ENCODE measurements around the gene PTGR2. TPM values are rescaled to one million over a fixed set of nuclear protein-coding genes. Genes with fewer than 3 reads are reported as not detected.

Gene PTGR2
- total and polyA plus RNA-seq, 8 donors, result 9.9 to 17.2 (median 11.2) TPM

DNA sequence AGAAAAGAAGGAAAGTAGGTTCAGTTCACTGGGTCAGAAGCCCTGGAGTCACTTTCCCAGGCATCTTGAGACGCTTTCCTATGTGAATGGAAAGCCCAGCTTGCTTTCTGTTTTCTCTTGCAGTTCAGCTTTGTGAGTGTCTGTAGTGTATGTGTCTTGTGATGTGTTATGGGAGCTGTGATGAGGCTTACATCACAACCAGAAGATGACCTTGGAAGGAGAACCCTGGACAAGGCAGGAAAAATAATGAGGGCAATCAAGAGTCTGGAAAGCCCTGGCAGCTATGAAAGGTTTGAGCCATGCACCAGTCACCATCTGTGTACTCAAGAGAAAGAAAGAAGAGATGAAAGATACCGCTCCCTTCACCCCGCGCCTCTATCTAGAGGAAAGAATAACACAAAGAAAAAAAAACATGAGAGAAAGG, 35.2 kb upstream of the PTGR2 start:
- peak; percentile 18 for ATAC-seq
- TF ChIP-seq, protein P1, sequence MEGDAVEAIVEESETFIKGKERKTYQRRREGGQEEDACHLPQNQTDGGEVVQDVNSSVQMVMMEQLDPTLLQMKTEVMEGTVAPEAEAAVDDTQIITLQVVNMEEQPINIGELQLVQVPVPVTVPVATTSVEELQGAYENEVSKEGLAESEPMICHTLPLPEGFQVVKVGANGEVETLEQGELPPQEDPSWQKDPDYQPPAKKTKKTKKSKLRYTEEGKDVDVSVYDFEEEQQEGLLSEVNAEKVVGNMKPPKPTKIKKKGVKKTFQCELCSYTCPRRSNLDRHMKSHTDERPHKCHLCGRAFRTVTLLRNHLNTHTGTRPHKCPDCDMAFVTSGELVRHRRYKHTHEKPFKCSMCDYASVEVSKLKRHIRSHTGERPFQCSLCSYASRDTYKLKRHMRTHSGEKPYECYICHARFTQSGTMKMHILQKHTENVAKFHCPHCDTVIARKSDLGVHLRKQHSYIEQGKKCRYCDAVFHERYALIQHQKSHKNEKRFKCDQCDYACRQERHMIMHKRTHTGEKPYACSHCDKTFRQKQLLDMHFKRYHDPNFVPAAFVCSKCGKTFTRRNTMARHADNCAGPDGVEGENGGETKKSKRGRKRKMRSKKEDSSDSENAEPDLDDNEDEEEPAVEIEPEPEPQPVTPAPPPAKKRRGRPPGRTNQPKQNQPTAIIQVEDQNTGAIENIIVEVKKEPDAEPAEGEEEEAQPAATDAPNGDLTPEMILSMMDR (IDR thresholded peaks at IDR 0.05), result no peak
- Histone ChIP-seq H3K4me1 (no peaks in the 10 kb centered on the region), H3K9me3 (no peaks in the 10 kb centered on the region), H3K27me3 (no peaks in the 10 kb centered on the region), H3K36me3 (no peaks in the 10 kb centered on the region), H3K4me3 (no peak overlapping the region), H3K27ac (no peak overlapping the region)
- no peak for DNase-seq
- intact Hi-C loops (cut with DNase I), result no loop called here

DNA sequence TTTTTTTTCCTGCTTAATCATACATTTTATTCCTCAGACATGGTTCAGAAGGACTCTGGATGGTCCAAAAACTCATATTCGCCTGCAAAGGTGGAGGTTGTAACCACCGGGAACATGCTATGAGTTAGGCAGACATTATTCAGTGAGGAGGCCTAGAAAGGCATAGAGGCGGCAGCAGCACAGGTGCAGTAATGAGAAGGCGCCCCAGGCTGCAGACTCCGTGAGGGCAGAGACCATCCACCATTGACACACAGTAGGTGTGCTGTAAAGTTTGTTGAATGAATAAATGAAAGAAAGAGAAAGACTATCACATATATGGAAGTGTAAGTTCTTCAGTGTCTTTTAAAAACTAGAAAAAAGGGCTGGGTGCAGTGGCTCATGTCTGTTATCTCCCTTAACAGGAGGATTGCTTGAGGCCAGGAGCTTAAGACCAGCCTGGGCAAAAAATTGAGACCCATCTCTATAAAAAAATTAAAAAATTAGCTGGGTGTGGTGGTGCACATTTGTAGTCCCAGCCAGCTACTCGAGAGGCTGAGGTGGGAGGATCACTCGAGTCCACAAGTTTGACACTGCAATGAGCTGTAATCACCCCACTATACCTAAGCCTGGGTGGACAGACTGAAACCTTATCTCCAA, 34.5 kb upstream of the PTGR2 start:
- TF ChIP-seq, protein P1 (IDR thresholded peaks at IDR 0.05), result no peak
- Histone ChIP-seq H3K27me3 (no peaks in the 10 kb centered on the region), H3K27ac (no peak overlapping the region), H3K4me1 (no peaks in the 10 kb centered on the region), H3K36me3 (no peaks in the 10 kb centered on the region), H3K4me3 (no peak overlapping the region), H3K9me3 (no peaks in the 10 kb centered on the region)
- DNase-seq (no peak), ATAC-seq (no peak)
- intact Hi-C loops (cut with DNase I), result no loop called here

DNA sequence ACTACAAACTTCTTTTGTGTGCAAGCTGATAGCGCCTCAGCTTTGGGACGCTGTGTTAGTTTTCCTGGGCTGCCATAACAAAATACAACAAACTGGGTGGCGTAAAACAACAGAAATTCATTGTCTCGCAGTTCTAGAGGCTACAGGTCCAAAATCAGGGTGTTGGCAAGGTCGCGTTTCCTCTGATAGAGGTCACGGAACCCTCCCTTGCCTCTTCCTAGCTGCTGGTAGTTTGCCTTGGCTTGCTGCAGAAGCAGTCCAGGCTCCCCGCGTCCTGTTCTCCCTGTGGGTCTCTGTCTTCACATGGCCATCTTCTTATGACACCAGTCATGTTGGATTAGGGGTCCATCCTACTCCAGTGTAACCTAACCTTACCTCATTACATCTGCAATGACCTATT, 32.8 kb upstream of the PTGR2 start:
- ATAC-seq (no peak), DNase-seq (no peak)
- Histone ChIP-seq H3K36me3 (no peaks in the 10 kb centered on the region), H3K27ac (no peak overlapping the region), H3K4me3 (no peak overlapping the region), H3K27me3 (no peaks in the 10 kb centered on the region), H3K9me3 (no peaks in the 10 kb centered on the region), H3K4me1 (no peaks in the 10 kb centered on the region)
- intact Hi-C loops (cut with DNase I), result no loop called here
- TF ChIP-seq, protein P1 (IDR thresholded peaks at IDR 0.05), result no peak

- intact Hi-C loops (cut with DNase I), result no loop called here
- Histone ChIP-seq H3K9me3 (no peaks in the 10 kb centered on the region), H3K4me3 (no peak overlapping the region), H3K27ac (no peak overlapping the region), H3K36me3 (no peaks in the 10 kb centered on the region), H3K27me3 (no peaks in the 10 kb centered on the region), H3K4me1 (peaks cover 3 to 7% of the 10 kb centered on the region in 2 donors)
- ATAC-seq, result no peak
- no peak for DNase-seq
- TF ChIP-seq, protein P1 (IDR thresholded peaks at IDR 0.05), result no peak
Observed at GRCh38 chr14:73820631-73821030, 31.0 kb upstream of the PTGR2 start.

GRCh38 chr14:73823339-73823885, 28.2 kb upstream of the PTGR2 start:
- intact Hi-C loops (cut with DNase I), result no loop called here
- Histone ChIP-seq H3K9me3 (no peaks in the 10 kb centered on the region), H3K27me3 (no peaks in the 10 kb centered on the region), H3K36me3 (no peaks in the 10 kb centered on the region), H3K4me1 (peaks cover 3 to 9% of the 10 kb centered on the region in 2 donors), H3K27ac (no peak overlapping the region), H3K4me3 (no peak overlapping the region)
- TF ChIP-seq, protein P1 (IDR thresholded peaks at IDR 0.05), result no peak
- DNase-seq (no peak), ATAC-seq (no peak)
